LNCaP clone FGC (cell line): Measurements from ENCODE around the gene JAK2.

ENCODE experiments used
- DNase-seq: peaks from one replicate; pipeline ENCODE4 v3.0.0-alpha.2; 2011; ENCODE audit warnings: low read depth
- H3K4me3 ChIP-seq: 2 replicates; pipeline ENCODE4 v1.5.1; 2011; ENCODE audit warnings: mild to moderate bottlenecking, low read depth, low read length, control low read depth
- CTCF ChIP-seq: IDR thresholded peaks from 2 replicates; pipeline ENCODE4 v1.5.1; 2012; ENCODE audit warnings: mild to moderate bottlenecking; ENCODE audit not compliant: control insufficient read depth, insufficient read depth; ENCODE audit errors: extremely low read depth

JAK2 gene

GRCh38 chr9:5111696-5112095 lies 126.6 kb downstream of the JAK2 start:
- TF ChIP-seq CTCF = no peak
- DNase-seq = no peak
- H3K4me3 ChIP-seq = no peak overlapping the region

- no peak overlapping the region for H3K4me3 ChIP-seq
- DNase-seq = no peak
- TF ChIP-seq CTCF = no peak
Observed at GRCh38 chr9:5112109-5112592, 127.1 kb downstream of the JAK2 start.

GRCh38 chr9:5112646-5113045 lies 127.6 kb downstream of the JAK2 start:
- H3K4me3 ChIP-seq = no peak overlapping the region
- DNase-seq = no peak
- TF ChIP-seq CTCF = no peak

- DNase-seq = no peak
- no peak overlapping the region for H3K4me3 ChIP-seq
- TF ChIP-seq CTCF = no peak
Observed at GRCh38 chr9:5113523-5113922, 128.5 kb downstream of the JAK2 start.

GRCh38 chr9:5113994-5114748 lies 129.1 kb downstream of the JAK2 start:
- DNase-seq = no peak
- TF ChIP-seq CTCF = no peak
- no peak overlapping the region for H3K4me3 ChIP-seq

GRCh38 chr9:5122116-5122515 lies 137.0 kb downstream of the JAK2 start:
- no peak for DNase-seq
- TF ChIP-seq CTCF = no peak
- H3K4me3 ChIP-seq = no peak overlapping the region

GRCh38 chr9:5122516-5122915 lies 137.4 kb downstream of the JAK2 start:
- DNase-seq = no peak
- no peak for TF ChIP-seq CTCF
- no peak overlapping the region for H3K4me3 ChIP-seq
